Smooth muscle cell (in vitro differentiated cells): Measurements from ENCODE around the gene ZFYVE28. TPM values are rescaled to one million over a fixed set of nuclear protein-coding genes. Genes with fewer than 3 reads are reported as not detected.

Experiments
- DNase-seq: peaks from one replicate; lab custom pipeline; 2025; ENCODE audit not compliant: unreplicated experiment; lab: John Stamatoyannopoulos, UW
- H2AFZ ChIP-seq: fragments of 200-600 bp; sonication (generic); 2 replicates; pipeline ENCODE4 v1.6.0; 2016; ENCODE audit warnings: antibody characterized with exemption, low read depth, mild to moderate bottlenecking
- H3F3A ChIP-seq: fragments of 200-600 bp; sonication (generic); 2 replicates; pipeline ENCODE4 v1.6.0; 2017; ENCODE audit warnings: antibody characterized with exemption, low read depth
- H3K27ac ChIP-seq: fragments of 200-600 bp; sonication (generic); 2 replicates; pipeline ENCODE4 v1.5.1; 2016; ENCODE audit warnings: low read depth, mild to moderate bottlenecking
- H3K27me3 ChIP-seq: fragments of 200-600 bp; sonication (generic); 2 replicates; pipeline ENCODE4 v1.6.1; 2016; ENCODE audit warnings: low read depth, mild to moderate bottlenecking
- H3K36me3 ChIP-seq: fragments of 200-600 bp; sonication (generic); 2 replicates; pipeline ENCODE4 v1.5.1; 2016; ENCODE audit warnings: low read depth
- H3K4me1 ChIP-seq: fragments of 200-600 bp; sonication (generic); 2 replicates; pipeline ENCODE4 v1.5.1; 2016; ENCODE audit warnings: low read depth
- H3K4me2 ChIP-seq: fragments of 200-600 bp; sonication (generic); 2 replicates; pipeline ENCODE4 v1.6.0; 2016; ENCODE audit warnings: mild to moderate bottlenecking
- H3K4me3 ChIP-seq: fragments of 200-600 bp; sonication (generic); 2 replicates; pipeline ENCODE4 v1.5.1; 2016; ENCODE audit warnings: mild to moderate bottlenecking
- H3K79me2 ChIP-seq: fragments of 200-600 bp; sonication (generic); 2 replicates; pipeline ENCODE4 v1.6.0; 2016; ENCODE audit warnings: low read depth, mild to moderate bottlenecking
- H3K9ac ChIP-seq: fragments of 200-600 bp; sonication (generic); 2 replicates; pipeline ENCODE4 v1.6.0; 2016; ENCODE audit warnings: low read depth
- H3K9me3 ChIP-seq: fragments of 200-600 bp; sonication (generic); replicated peaks from 2 replicates; pipeline ENCODE4 v1.5.1; 2016; ENCODE audit warnings: low read depth
- H4K20me1 ChIP-seq: fragments of 200-600 bp; sonication (generic); 2 replicates; pipeline ENCODE4 v1.6.0; 2016; ENCODE audit warnings: low read depth
- CTCF ChIP-seq: fragments of 200-600 bp; sonication (generic); IDR thresholded peaks from 2 replicates; pipeline ENCODE4 v1.5.1; 2017; ENCODE audit warnings: borderline replicate concordance, mild to moderate bottlenecking, antibody characterized with exemption; ENCODE audit not compliant: insufficient read depth, poor library complexity, severe bottlenecking
- WGBS: methylation state at CpG from one replicate; pipeline ENCODE4 v1.1.7; 2016; ENCODE audit warnings: low lambda C conversion rate; 5-methylcytosine and 5-hydroxymethylcytosine counted together
- polyA plus RNA-seq: library from polyadenylated mRNA; unstranded; fragments of >200 nt; fragmentation: Nextera tagmentation; extraction: Ambion mirVana; gene quantifications from 2 replicates; pipeline ENCODE4 v1.2.1, GENCODE V29; 2016
- total RNA-seq: library from RNA; depleted of rRNA; stranded (reverse); fragments of >200 nt; gene quantifications from 2 replicates; pipeline ENCODE4 v1.2.3, GENCODE V29; 2014

The ZFYVE28 gene
- total and polyA plus RNA-seq, 2 experiments from 2014 or later = 0.22 TPM; not detected in 1

- H3F3A ChIP-seq = no peaks in the 10 kb centered on the region
- no peak overlapping the region for H2AFZ ChIP-seq
- 93% methylated on average over 8 of the region's 10 CpGs for WGBS
- H3K9me3 ChIP-seq = no peaks in the 10 kb centered on the region
- DNase-seq = no peak
- no peaks in the 10 kb centered on the region for H4K20me1 ChIP-seq
- H3K4me2 ChIP-seq = no peak overlapping the region
- H3K4me1 ChIP-seq = no peaks in the 10 kb centered on the region
- no peak for TF ChIP-seq CTCF
- no peaks in the 10 kb centered on the region for H3K36me3 ChIP-seq
- H3K79me2 ChIP-seq = no peaks in the 10 kb centered on the region
- H3K27ac ChIP-seq = no peak overlapping the region
- H3K4me3 ChIP-seq = no peak overlapping the region
- H3K27me3 ChIP-seq = no peaks in the 10 kb centered on the region
- H3K9ac ChIP-seq = no peak overlapping the region
Observed at GRCh38 chr4:2318885-2319284, 99.6 kb downstream of the ZFYVE28 start.

- 92% methylated on average over 12 of the region's 12 CpGs for WGBS
- TF ChIP-seq CTCF = no peak
- H3K36me3 ChIP-seq = no peaks in the 10 kb centered on the region
Observed at GRCh38 chr4:2318476-2318875, 100.0 kb downstream of the ZFYVE28 start.

GRCh38 chr4:2313366-2313765, 105.1 kb downstream of the ZFYVE28 start:
- H3K4me3 ChIP-seq = no peak overlapping the region
- no peak for TF ChIP-seq CTCF
- WGBS = 86% methylated on average over 5 of the region's 5 CpGs

More at GRCh38 chr4:2318476-2318875, 100.0 kb downstream of the ZFYVE28 start:
- no peaks in the 10 kb centered on the region for H3K27me3 ChIP-seq
- no peaks in the 10 kb centered on the region for H3K4me1 ChIP-seq
- no peak for DNase-seq
- H3F3A ChIP-seq = no peaks in the 10 kb centered on the region
- no peak overlapping the region for H2AFZ ChIP-seq
- H3K4me3 ChIP-seq = no peak overlapping the region
- H3K9ac ChIP-seq = no peak overlapping the region
- no peaks in the 10 kb centered on the region for H4K20me1 ChIP-seq
- H3K79me2 ChIP-seq = no peaks in the 10 kb centered on the region
- no peaks in the 10 kb centered on the region for H3K9me3 ChIP-seq
- no peak overlapping the region for H3K4me2 ChIP-seq
- no peak overlapping the region for H3K27ac ChIP-seq

GRCh38 chr4:2306773-2307410, 111.6 kb downstream of the ZFYVE28 start:
- Histone ChIP-seq H3K9me3 (peaks cover 4% of the 10 kb centered on the region), H3K27ac (no peak overlapping the region), H3K4me1 (no peaks in the 10 kb centered on the region), H3F3A (no peaks in the 10 kb centered on the region), H3K4me3 (no peak overlapping the region), H3K9ac (no peak overlapping the region), H3K79me2 (no peaks in the 10 kb centered on the region), H2AFZ (no peak overlapping the region), H3K36me3 (no peaks in the 10 kb centered on the region), H3K27me3 (no peaks in the 10 kb centered on the region), H4K20me1 (no peaks in the 10 kb centered on the region), H3K4me2 (no peak overlapping the region)
- no peak for DNase-seq
- TF ChIP-seq CTCF = no peak
- WGBS = 89% methylated on average over 10 of the region's 10 CpGs

More at GRCh38 chr4:2313366-2313765, 105.1 kb downstream of the ZFYVE28 start:
- Histone ChIP-seq H3F3A (no peaks in the 10 kb centered on the region), H3K9ac (no peak overlapping the region), H3K9me3 (peaks cover 4% of the 10 kb centered on the region), H3K36me3 (no peaks in the 10 kb centered on the region), H3K79me2 (no peaks in the 10 kb centered on the region), H2AFZ (no peak overlapping the region), H3K4me2 (no peak overlapping the region), H4K20me1 (no peaks in the 10 kb centered on the region), H3K4me1 (no peaks in the 10 kb centered on the region), H3K27ac (no peak overlapping the region), H3K27me3 (no peaks in the 10 kb centered on the region)
- DNase-seq = no peak
